NCI-H460 (cell line): ENCODE data around the gene LPCAT3. TPM values are rescaled to one million over a fixed set of nuclear protein-coding genes. Genes with fewer than 3 reads are reported as not detected.

Source experiments
- DNase-seq: peaks from one replicate; pipeline ENCODE4 v3.0.0-alpha.2; 2016; ENCODE audit warnings: low read depth; ENCODE audit errors: extremely low read depth
- total RNA-seq: library from RNA; depleted of rRNA; stranded (reverse); fragments of >200 nt; shearing (Covaris generic); gene quantifications from 2 replicates; pipeline ENCODE4 v1.2.3, GENCODE V29; 2014

LPCAT3 gene
- total RNA-seq, 1 experiment from 2014 or later: 9.3 TPM

DNA sequence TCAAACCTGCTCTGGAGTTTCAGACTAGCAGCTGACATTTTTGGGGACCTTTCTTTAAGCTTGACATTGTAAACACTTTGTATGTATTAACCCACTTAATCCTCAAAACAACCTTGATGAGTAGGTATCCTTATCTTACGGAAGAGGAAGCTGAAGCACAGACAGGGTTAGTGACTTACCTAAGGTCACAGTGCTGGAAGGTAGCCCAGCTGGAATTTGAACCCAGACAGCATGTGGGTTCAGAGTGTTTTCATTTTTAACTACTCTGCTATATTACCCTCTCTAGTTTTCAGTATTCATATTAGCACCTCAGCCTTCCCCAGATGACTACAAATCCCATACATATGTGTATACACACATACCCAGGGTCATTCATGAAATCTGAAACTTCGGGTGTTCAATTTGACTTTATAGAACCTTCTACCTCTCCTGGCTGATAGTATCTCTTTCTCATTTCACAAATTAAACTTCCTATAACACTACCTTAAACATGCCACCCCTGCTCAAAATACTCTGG, 13.9 kb downstream of the LPCAT3 start:
- DNase-seq: no peak

GRCh38 chr12:7001921-7002591, 16.2 kb downstream of the LPCAT3 start:
- DNase-seq: no peak

DNA sequence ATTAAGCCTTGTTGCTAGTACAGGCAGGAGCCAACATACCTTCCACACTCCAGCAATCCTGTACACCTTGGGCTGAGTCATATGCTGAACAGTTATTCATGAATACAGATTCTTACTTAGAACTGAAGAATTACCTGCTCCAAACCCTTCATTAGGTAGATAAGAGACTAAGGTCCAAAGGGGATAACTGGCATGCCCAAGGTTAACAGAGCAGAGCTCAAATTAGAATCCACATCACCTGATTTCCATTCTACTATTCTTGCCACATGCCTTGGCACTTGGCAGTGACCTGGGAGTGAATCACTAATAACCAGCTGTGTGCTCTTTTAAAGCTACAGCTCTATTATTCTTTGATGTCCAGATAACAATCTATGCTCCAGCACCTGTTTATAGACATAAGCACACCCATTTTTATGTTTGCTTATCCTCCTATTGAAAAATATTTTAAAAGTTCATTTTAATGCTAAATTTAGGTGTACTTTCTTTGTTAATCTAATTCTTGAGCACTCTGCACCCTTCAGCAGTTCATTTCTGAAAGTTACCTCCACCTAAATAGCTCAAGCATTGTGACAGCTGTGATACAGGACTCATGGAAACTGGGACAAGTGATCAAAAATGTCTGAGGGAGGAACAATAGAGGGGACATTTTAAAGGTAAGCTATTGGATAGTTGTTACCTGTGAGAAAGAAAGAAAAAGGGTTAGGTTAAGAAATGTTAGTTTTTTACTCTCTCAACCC, 19.4 kb downstream of the LPCAT3 start:
- no peak for DNase-seq

- DNase-seq: no peak
Observed at GRCh38 chr12:6996040-6996441, 22.2 kb downstream of the LPCAT3 start.

GRCh38 chr12:6987956-6988553, 30.2 kb downstream of the LPCAT3 start:
- no peak for DNase-seq

DNA sequence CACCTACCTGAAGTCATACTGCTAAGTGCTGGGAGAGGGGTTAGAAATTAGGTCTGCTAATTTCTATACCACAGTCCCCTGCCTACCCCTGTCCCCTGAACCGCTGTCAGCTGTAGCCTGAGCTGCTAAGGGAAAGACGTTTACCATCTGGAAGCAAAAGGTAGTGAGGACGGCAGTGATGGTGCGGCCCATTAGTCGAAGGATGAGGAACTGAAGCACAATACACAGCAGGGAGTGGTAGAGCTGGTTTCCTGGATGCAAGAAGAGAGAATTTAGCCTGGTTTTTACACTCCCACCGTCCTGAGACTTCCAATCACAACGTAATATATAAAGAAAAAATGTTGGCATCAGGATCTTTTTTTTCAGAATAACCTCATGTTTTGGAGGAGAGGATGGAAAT, 35.7 kb downstream of the LPCAT3 start:
- DNase-seq: no peak

DNA sequence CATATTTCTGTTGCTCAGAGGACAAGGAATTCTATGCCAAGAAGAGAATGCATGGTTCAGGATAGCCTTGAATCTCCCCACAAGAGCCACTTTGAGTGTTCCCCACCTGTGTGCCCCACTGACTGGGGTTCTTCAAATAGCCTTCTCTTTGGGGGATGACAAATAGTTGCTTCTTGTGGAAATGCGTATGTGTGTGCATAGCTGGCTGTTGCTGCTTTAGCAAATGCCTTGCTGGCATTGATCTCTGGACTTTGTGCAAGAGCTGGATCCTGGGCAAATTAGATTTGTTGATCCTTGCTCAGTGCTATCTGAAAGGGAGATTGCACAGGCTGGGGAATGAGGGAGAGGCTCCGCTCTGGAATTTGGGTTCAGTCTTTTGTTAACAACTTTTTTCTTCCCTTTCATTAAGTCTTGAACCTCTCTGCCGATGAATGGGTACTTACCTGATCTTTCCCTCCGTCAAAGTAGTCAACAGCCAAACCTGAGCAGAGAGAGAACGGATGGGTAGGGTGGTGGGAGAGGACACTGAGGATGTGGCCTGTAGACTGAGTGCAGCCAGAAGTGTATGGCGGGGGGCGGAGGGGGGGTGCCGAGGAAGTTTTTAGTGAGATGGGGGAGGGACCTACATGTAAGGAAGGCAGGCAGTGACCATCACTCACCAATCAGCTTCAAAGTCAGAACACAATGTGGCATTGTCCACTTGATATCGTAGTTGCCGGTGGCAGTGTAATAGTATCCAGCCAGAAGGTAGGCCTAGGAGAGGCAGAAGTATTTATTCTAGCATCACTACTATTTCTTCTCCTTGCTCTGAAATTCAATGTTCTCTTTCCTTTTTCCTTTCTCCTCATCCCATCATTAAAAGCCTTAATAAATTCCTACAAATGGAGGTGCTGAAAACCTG, 36.9 kb downstream of the LPCAT3 start:
- DNase-seq: no peak

- DNase-seq: no peak
Observed at GRCh38 chr12:6980740-6981139, 37.5 kb downstream of the LPCAT3 start.

DNA sequence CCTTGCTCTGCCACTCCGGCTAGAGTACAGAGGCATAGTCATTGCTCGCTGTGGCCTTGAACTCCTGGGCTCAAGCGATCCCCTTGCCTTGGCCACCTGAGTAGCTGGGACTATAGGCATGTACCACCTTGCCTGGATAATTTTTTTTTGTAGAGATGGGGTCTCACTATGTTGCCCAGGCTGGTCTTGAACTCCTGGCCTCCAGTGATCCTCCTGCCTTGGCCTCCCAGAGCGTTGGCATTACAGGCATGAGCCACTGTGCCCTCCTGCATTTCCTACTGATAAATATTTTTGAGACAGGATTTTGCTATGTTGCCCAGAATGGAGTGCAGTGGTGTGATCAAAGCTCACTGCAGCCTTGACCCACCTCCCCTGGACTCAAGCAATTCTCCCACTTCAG, 38.2 kb downstream of the LPCAT3 start:
- DNase-seq: no peak

- DNase-seq: no peak
Observed at GRCh38 chr12:6979453-6979852, 38.8 kb downstream of the LPCAT3 start.

GRCh38 chr12:6979021-6979420, 39.3 kb downstream of the LPCAT3 start:
- no peak for DNase-seq

DNA sequence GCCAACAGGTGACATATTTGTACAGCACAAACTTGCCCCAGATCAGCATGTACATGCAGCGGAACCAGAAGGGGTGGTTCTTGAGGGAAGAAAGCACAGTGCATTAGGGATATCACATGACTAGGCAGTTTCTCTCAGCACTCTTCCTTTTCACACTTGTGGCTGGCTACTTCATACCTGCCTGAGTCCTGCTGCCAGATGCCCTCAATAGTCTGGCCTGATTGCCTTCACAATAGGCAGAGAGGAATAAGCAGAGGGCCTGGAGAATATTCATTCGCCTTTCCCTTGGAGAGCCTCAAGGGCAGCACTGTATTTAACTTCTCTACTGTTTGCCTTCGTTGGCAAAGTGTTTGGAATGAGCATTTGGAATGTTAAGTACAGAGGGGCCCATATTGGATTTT, 39.7 kb downstream of the LPCAT3 start:
- no peak for DNase-seq

DNA sequence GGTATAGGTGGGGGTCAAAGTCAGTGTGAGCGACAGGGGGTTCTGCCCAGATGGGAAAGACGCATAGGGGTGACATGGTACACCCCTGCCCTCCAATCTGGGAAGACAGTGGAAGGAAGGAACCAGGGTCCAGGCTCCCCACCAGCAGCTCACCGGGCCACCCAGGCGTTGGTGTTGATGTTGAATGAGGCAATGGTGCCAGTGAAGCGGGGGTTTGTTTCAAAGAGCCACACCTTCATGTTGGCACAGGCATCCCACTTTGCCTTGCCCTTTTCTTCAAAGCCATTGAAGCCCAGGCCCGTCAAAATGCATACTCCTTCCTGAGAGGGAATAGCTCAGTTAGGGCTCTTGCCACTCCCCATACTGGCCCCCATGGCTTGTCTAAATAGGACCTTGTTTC, 40.1 kb downstream of the LPCAT3 start:
- no peak for DNase-seq

DNA sequence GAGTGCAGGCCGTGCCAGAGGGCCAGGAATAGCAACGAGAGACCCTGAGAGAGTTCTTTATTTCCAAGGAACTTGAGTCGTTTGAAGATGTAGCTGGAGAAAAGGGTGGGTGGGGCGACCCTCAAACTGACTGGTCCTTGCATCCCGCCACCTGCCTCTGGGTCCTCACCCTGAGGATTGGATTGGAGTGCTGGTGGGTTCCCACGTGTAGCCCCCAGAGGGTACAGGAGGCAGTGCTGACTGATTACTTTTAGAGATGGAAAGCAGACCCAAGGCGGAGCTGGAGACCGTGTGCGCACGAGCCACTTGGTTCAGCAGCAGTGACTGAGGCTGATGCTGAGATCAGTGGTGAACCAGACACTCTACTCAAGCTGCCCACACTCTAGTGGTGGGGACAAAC, 40.6 kb downstream of the LPCAT3 start:
- DNase-seq: no peak

DNA sequence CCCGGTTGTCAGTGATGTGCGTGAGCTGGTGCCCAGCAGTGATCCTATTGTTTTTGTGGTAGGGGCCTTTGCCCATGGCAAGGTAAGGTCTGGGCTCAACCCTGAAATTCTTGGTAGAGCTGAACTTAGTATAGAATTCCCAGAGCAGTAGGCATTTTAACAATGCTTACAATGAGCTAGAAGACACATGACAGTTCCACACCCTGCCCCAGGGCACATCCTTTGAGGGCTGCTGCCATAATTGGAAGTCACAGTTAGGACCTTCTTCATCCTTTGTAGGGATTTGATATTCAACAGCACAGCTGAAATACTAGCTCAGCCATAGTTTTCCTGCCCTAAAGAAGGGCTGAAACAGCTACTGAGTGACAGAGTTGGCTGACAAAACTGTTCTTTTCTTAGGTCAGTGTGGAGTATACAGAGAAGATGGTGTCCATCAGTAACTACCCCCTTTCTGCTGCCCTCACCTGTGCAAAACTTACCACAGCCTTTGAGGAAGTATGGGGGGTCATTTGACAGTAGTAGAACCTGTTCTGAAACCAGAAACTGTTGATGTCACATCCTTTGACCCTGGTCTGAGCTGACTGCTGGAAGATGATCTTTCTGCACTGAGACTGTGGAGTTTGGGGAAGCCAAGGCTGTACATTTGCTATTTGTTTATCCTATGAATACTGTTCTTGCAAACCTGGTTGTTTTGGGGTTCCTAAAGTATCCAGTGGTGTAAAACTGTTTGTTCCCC, 42.8 kb downstream of the LPCAT3 start:
- DNase-seq: no peak

GRCh38 chr12:6974180-6974579, 44.1 kb downstream of the LPCAT3 start:
- DNase-seq: no peak

GRCh38 chr12:6970096-6970527, 48.2 kb downstream of the LPCAT3 start:
- DNase-seq: no peak

DNA sequence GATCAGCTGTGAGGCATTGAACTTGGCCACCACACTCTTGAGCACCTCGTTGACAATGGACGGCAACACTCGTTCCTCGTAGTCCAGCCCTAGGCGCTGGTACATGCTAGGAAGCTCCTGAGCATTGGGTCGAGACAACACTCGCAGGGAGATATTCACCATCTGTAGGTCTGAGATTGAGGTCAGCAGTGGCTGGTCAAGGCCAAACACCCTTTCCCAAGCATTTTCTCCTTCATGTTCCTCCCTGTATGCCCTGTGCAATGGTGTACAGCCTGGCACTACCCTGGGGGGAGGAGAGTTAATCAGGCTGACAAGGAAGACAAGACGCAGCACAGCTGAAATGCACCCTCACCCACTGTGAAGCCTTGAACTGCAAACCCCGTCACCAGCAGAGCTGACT, 49.9 kb downstream of the LPCAT3 start:
- no peak for DNase-seq

GRCh38 chr12:6967651-6968100, 50.6 kb downstream of the LPCAT3 start:
- no peak for DNase-seq

GRCh38 chr12:6966351-6966750, 51.9 kb downstream of the LPCAT3 start:
- no peak for DNase-seq
